GM12878 (cell line): ENCODE measurements around the gene SSH2. TPM values are rescaled to one million over a fixed set of nuclear protein-coding genes. Genes with fewer than 3 reads are reported as not detected.

ENCODE experiments used
- ATF7 ChIP-seq: fragments of 450-650 bp; IDR thresholded peaks from 2 replicates; pipeline ENCODE4 v1.6.1; 2016; ENCODE audit warnings: low read depth, mild to moderate bottlenecking
- BCL11A ChIP-seq: IDR thresholded peaks from 2 replicates; pipeline ENCODE4 v1.6.1; 2011; ENCODE audit warnings: low read depth, low read length
- CHD2 ChIP-seq: IDR thresholded peaks from 2 replicates; pipeline ENCODE4 v1.6.1; 2011; ENCODE audit warnings: low read depth, low read length, improper control_type of control experiment, borderline replicate concordance
- EED ChIP-seq: sonication (generic); IDR thresholded peaks from 2 replicates; pipeline ENCODE4 v1.6.1; 2016; ENCODE audit warnings: antibody characterized with exemption, low read depth
- EP300 ChIP-seq, 2 experiments: fragments of 150-350 bp in 1 of 2; IDR thresholded peaks; 2 replicates each; pipeline ENCODE4 v1.6.1; 2011 to 2012; ENCODE audit warnings: low read depth in 2 of 2, low read length in 2 of 2, borderline replicate concordance in 1 of 2, improper control_type of control experiment in 1 of 2, inconsistent platforms in 1 of 2; ENCODE audit not compliant: control insufficient read depth in 1 of 2
- FOXK2 ChIP-seq: fragments of 450-650 bp; IDR thresholded peaks from 2 replicates; pipeline ENCODE4 v1.6.1; 2017; ENCODE audit warnings: mild to moderate bottlenecking, moderate library complexity
- GABPA ChIP-seq: IDR thresholded peaks from 2 replicates; pipeline ENCODE4 v1.6.1; 2014; ENCODE audit warnings: antibody characterized with exemption, low read depth, mild to moderate bottlenecking, inconsistent platforms
- IRF5 ChIP-seq: fragments of 450-650 bp; IDR thresholded peaks from 2 replicates; pipeline ENCODE4 v1.6.1; 2017; ENCODE audit warnings: borderline replicate concordance
- MLLT1 ChIP-seq: fragments of 450-650 bp; IDR thresholded peaks from 2 replicates; pipeline ENCODE4 v1.6.1; 2016; ENCODE audit warnings: mild to moderate bottlenecking
- NBN ChIP-seq: fragments of 450-650 bp; IDR thresholded peaks from 2 replicates; pipeline ENCODE4 v1.6.1; 2016
- NFYB ChIP-seq: IDR thresholded peaks from 2 replicates; pipeline ENCODE4 v1.6.1; 2011; ENCODE audit warnings: low read depth, mild to moderate bottlenecking, low read length, improper control_type of control experiment, moderate library complexity; ENCODE audit not compliant: insufficient read depth
- NR2F1 ChIP-seq: fragments of 450-650 bp; conservative IDR thresholded peaks from 2 replicates; pipeline ENCODE4 v1.6.1; 2017; ENCODE audit warnings: mild to moderate bottlenecking
- PBX3 ChIP-seq: IDR thresholded peaks from 2 replicates; pipeline ENCODE4 v1.6.1; 2011; ENCODE audit warnings: mild to moderate bottlenecking, low read depth, low read length, moderate library complexity; ENCODE audit not compliant: insufficient replicate concordance
- TCF12 ChIP-seq: IDR thresholded peaks from 2 replicates; pipeline ENCODE4 v1.6.1; 2011; ENCODE audit warnings: low read depth, mild to moderate bottlenecking, low read length
- ZBED1 ChIP-seq: IDR thresholded peaks from 2 replicates; pipeline ENCODE4 v1.6.1; 2016; ENCODE audit warnings: borderline replicate concordance
- ZNF217 ChIP-seq: fragments of 450-650 bp; IDR thresholded peaks from 2 replicates; pipeline ENCODE4 v1.6.1; 2017; ENCODE audit warnings: antibody characterized with exemption, mild to moderate bottlenecking
- polyA plus RNA-seq, 11 experiments: library from polyadenylated mRNA; depleted of rRNA in 4 of 11; unstranded in 6 of 11; stranded (reverse) in 5 of 11; fragments of >200 nt; fragmentation: Nextera tagmentation in 4 of 11; fragmentation: Illumina TruSeq in 1 of 11; extraction: Ambion mirVana in 4 of 11; extraction: Trizol in 1 of 11; gene quantifications; 1 replicate in 1 of 11; 2 replicates in 10 of 11; pipeline versions ENCODE4 v1.2.1 to v1.2.3, GENCODE V29; 2011 to 2016; ENCODE audit warnings: inconsistent platforms in 2 of 11, missing spikeins in 2 of 11, low read depth in 1 of 11
- total RNA-seq, 4 experiments: library from RNA; depleted of rRNA in 3 of 4; stranded (reverse); fragments of >200 nt in 3 of 4; fragmentation: Illumina TruSeq in 1 of 4; extraction: Trizol in 1 of 4; gene quantifications; 2 replicates each; pipeline versions ENCODE4 v1.2.1 to v1.2.3, GENCODE V29; 2013 to 2021
- TF ChIP-seq, protein P1 (sequence below): fragments of 450-650 bp; IDR thresholded peaks from 2 replicates; pipeline ENCODE4 v1.6.1; 2017; ENCODE audit warnings: mild to moderate bottlenecking
- TF ChIP-seq, protein P2 (sequence below): fragments of 450-650 bp; IDR thresholded peaks from 2 replicates; pipeline ENCODE4 v1.6.1; 2016; ENCODE audit warnings: mild to moderate bottlenecking

SSH2 gene
- total and polyA plus RNA-seq, 10 of the 15 experiments (the other 5 are each of a cell fraction or from before 2014, with no cell fraction given) = 9.3 to 65.9 (median 34.0) TPM

GRCh38 chr17:29723278-29724047, 206.6 kb downstream of the SSH2 start (continued):
- 0 out of 2 replicates have a peak, but pooled peaks have one; percentile 15 for TF ChIP-seq ZNF217
- TF ChIP-seq GABPA = no peak
- 0 out of 2 replicates have a peak, but pooled peaks have one; percentile 11 for TF ChIP-seq NBN
- 0 out of 2 replicates have a peak, but pooled peaks have one; percentile 6 for TF ChIP-seq MLLT1
- 0 out of 2 replicates have a peak, but pooled peaks have one; percentile 47 for TF ChIP-seq TCF12
- TF ChIP-seq ATF7 = peak; percentile 58
- TF ChIP-seq, protein P1, sequence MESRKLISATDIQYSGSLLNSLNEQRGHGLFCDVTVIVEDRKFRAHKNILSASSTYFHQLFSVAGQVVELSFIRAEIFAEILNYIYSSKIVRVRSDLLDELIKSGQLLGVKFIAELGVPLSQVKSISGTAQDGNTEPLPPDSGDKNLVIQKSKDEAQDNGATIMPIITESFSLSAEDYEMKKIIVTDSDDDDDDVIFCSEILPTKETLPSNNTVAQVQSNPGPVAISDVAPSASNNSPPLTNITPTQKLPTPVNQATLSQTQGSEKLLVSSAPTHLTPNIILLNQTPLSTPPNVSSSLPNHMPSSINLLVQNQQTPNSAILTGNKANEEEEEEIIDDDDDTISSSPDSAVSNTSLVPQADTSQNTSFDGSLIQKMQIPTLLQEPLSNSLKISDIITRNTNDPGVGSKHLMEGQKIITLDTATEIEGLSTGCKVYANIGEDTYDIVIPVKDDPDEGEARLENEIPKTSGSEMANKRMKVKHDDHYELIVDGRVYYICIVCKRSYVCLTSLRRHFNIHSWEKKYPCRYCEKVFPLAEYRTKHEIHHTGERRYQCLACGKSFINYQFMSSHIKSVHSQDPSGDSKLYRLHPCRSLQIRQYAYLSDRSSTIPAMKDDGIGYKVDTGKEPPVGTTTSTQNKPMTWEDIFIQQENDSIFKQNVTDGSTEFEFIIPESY = no peak
- TF ChIP-seq PBX3 = peak; percentile 46
- peak; percentile 5; the same call in 1 of the 2 replicates for TF ChIP-seq NR2F1
- TF ChIP-seq BCL11A = 0 out of 2 replicates have a peak, but pooled peaks have one; percentile 49
- no peak for TF ChIP-seq IRF5
- peak; percentile 46 to 52; a peak in 2 of 4 replicates for TF ChIP-seq EP300 (IDR thresholded peaks at IDR 0.05; ENCODE audit: borderline replicate concordance in 1 of 2, control insufficient read depth in 1 of 2, low read depth in 2 of 2, low read length in 2 of 2)
- TF ChIP-seq EED = 0 out of 2 replicates have a peak, but pooled peaks have one; percentile 25
- TF ChIP-seq NFYB = no peak
- TF ChIP-seq, protein P2, sequence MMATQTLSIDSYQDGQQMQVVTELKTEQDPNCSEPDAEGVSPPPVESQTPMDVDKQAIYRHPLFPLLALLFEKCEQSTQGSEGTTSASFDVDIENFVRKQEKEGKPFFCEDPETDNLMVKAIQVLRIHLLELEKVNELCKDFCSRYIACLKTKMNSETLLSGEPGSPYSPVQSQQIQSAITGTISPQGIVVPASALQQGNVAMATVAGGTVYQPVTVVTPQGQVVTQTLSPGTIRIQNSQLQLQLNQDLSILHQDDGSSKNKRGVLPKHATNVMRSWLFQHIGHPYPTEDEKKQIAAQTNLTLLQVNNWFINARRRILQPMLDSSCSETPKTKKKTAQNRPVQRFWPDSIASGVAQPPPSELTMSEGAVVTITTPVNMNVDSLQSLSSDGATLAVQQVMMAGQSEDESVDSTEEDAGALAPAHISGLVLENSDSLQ = peak; percentile 23
- no peak for TF ChIP-seq ZBED1
- no peak for TF ChIP-seq FOXK2
- peak; percentile 12; the same call in 1 of the 2 replicates for TF ChIP-seq CHD2
